K562 (cell line): ENCODE results near the gene ITGBL1. TPM values are rescaled to one million over a fixed set of nuclear protein-coding genes. Genes with fewer than 3 reads are reported as not detected.

ENCODE experiments used
- ATAC-seq: fragments of 200-7000 bp; cut with Tn5 transposase; 3 replicates; pipeline ENCODE4 v1.9.1; 2020; ENCODE audit warnings: moderate library complexity
- BruUV-seq: library from RNA; stranded (reverse); fragments of 400-500 nt; replicated peaks from 2 replicates; lab custom pipeline; 2021; lab: Mats Ljungman, UMichigan
- CTCF ChIA-PET: fragments of 300-600 bp; formaldehyde crosslinking; extraction: SDS; loops from one replicate; lab custom pipeline; 2021; ENCODE audit warnings: low intra/inter-chr PET ratio; lab: Yijun Ruan, JAX
- POLR2A ChIA-PET: fragments of 300-600, 350-650 bp; sonication (Branson Sonifier 250); formaldehyde crosslinking; extraction: SDS; loops from one replicate; lab custom pipeline; 2021; ENCODE audit warnings: antibody characterized with exemption, inconsistent platforms; lab: Yijun Ruan, JAX
- DNase-seq, 4 experiments: peaks; one replicate each; pipeline versions ENCODE4 v3.0.0 to v3.0.0-alpha.2; 2011 to 2018; ENCODE audit warnings: low spot score in 3 of 4, mixed read lengths in 3 of 4; ENCODE audit errors: extremely low read depth in 1 of 4
- FAIRE-seq: peaks from 2 replicates; lab custom pipeline; 2011; peaks lifted over from hg19 to GRCh38; lab: Jason Lieb, UNC
- H2AFZ ChIP-seq: 2 replicates; pipeline ENCODE4 v1.6.0; 2011; ENCODE audit warnings: low read depth, low read length, control low read depth, inconsistent platforms
- H3K27ac ChIP-seq: fragments of 200-600 bp; 3 replicates; pipeline ENCODE4 v1.8.0; 2011; ENCODE audit warnings: low read depth, mild to moderate bottlenecking, control low read depth, inconsistent platforms, low read length, moderate library complexity, mixed read lengths; ENCODE audit errors: extremely low read depth
- H3K27me3 ChIP-seq, 2 experiments: fragments of 300-600 bp in 1 of 2; 2 replicates in 1 of 2; 3 replicates in 1 of 2; pipeline versions ENCODE4 v1.6.0 to v1.8.0; 2011; ENCODE audit warnings: inconsistent platforms in 2 of 2, low read length in 2 of 2, mild to moderate bottlenecking in 1 of 2, mixed read lengths in 1 of 2, moderate library complexity in 1 of 2; ENCODE audit not compliant: control insufficient read depth in 2 of 2, insufficient read depth in 2 of 2
- H3K36me3 ChIP-seq: fragments of 300-600 bp; 3 replicates; pipeline ENCODE4 v1.8.0; 2011; ENCODE audit warnings: mild to moderate bottlenecking, low read length, inconsistent platforms; ENCODE audit not compliant: control insufficient read depth, insufficient read depth
- H3K4me1 ChIP-seq, 2 experiments: fragments of 200-600 bp in 1 of 2; replicated peaks in 1 of 2; 2 replicates in 1 of 2; 3 replicates in 1 of 2; pipeline versions ENCODE4 v1.5.1 to v1.8.0; 2011; ENCODE audit warnings: inconsistent platforms in 2 of 2, low read length in 2 of 2, mild to moderate bottlenecking in 1 of 2, mixed read lengths in 1 of 2, moderate library complexity in 1 of 2; ENCODE audit not compliant: control insufficient read depth in 2 of 2, insufficient read depth in 2 of 2
- H3K4me2 ChIP-seq: 2 replicates; pipeline ENCODE4 v1.6.1; 2011; ENCODE audit warnings: low read length, control low read depth, inconsistent platforms, mixed read lengths; ENCODE audit not compliant: insufficient read depth
- H3K4me3 ChIP-seq: fragments of 200-600 bp; sonication (generic), shearing (Covaris generic); 2 replicates; pipeline ENCODE4 v1.5.1; 2016; ENCODE audit warnings: control low read depth, inconsistent platforms
- H3K79me2 ChIP-seq: fragments of 200-600 bp; 3 replicates; pipeline ENCODE4 v1.8.0; 2011; ENCODE audit warnings: low read length, inconsistent platforms; ENCODE audit not compliant: control insufficient read depth, insufficient read depth
- H3K9ac ChIP-seq, 2 experiments: 2 replicates each; pipeline versions ENCODE4 v1.6.0 to v1.6.1; 2011; ENCODE audit warnings: low read depth in 2 of 2, low read length in 2 of 2, control low read depth in 1 of 2, inconsistent platforms in 1 of 2, mild to moderate bottlenecking in 1 of 2, mixed read lengths in 1 of 2; ENCODE audit not compliant: insufficient read depth in 1 of 2
- H3K9me1 ChIP-seq: one replicate; pipeline ENCODE4 v1.6.0; 2011; ENCODE audit warnings: inconsistent platforms, mild to moderate bottlenecking, low read length, moderate library complexity; ENCODE audit not compliant: control insufficient read depth, insufficient read depth
- H3K9me3 ChIP-seq: replicated peaks from 2 replicates; pipeline ENCODE4 v1.5.1; 2011; ENCODE audit warnings: low read depth, low read length, inconsistent platforms; ENCODE audit not compliant: control insufficient read depth, insufficient read depth
- H4K20me1 ChIP-seq: replicated peaks from 2 replicates; pipeline ENCODE4 v1.6.1; 2011; ENCODE audit warnings: low read length, inconsistent platforms, mixed read lengths; ENCODE audit not compliant: control insufficient read depth, insufficient read depth
- BCL6 ChIP-seq: fragments of 250-450 bp; sonication (Bioruptor Pico); IDR thresholded peaks from 2 replicates; pipeline ENCODE4 v1.4.0; 2020
- CBX5 ChIP-seq: IDR thresholded peaks from 2 replicates; pipeline ENCODE4 v1.6.1; 2014; ENCODE audit warnings: low read depth, borderline replicate concordance
- FOXJ3 ChIP-seq: sonication (generic); formaldehyde crosslinking; IDR thresholded peaks from 2 replicates; pipeline ENCODE4 v1.4.0; 2020; ENCODE audit warnings: mild to moderate bottlenecking, missing genetic modification reagents
- HDAC1 ChIP-seq, 2 experiments: fragments of 450-650 bp; IDR thresholded peaks; 2 replicates each; pipeline ENCODE4 v1.6.1; 2016 to 2017; ENCODE audit warnings: inconsistent platforms in 1 of 2, mild to moderate bottlenecking in 1 of 2, moderate library complexity in 1 of 2
- IRF2 ChIP-seq: sonication (generic); formaldehyde crosslinking; IDR thresholded peaks from 2 replicates; pipeline ENCODE4 v1.8.1; 2022; ENCODE audit warnings: mild to moderate bottlenecking, missing genetic modification reagents
- PRMT5 ChIP-seq: sonication (generic); formaldehyde crosslinking; IDR thresholded peaks from 2 replicates; pipeline ENCODE4 v1.5.0; 2020; ENCODE audit warnings: missing genetic modification reagents
- RUNX1 ChIP-seq: sonication (generic); IDR thresholded peaks from 2 replicates; pipeline ENCODE4 v1.6.1; 2016; ENCODE audit warnings: antibody characterized with exemption, low read depth
- SIX5 ChIP-seq, 2 experiments: IDR thresholded peaks; 2 replicates each; pipeline ENCODE4 v1.6.1; 2011; ENCODE audit warnings: low read length in 2 of 2, borderline replicate concordance in 1 of 2, low read depth in 1 of 2, mild to moderate bottlenecking in 1 of 2, moderate library complexity in 1 of 2; ENCODE audit not compliant: insufficient read depth in 1 of 2
- TOE1 ChIP-seq, 2 experiments: fragments of 450-650 bp in 1 of 2; sonication (generic) in 1 of 2; formaldehyde crosslinking in 1 of 2; IDR thresholded peaks; 2 replicates each; pipeline versions ENCODE4 v1.7.1 to v1.8.0; 2016 to 2022; ENCODE audit warnings: borderline replicate concordance in 2 of 2, mild to moderate bottlenecking in 2 of 2, antibody characterized with exemption in 1 of 2, inconsistent platforms in 1 of 2, low read depth in 1 of 2, missing genetic modification reagents in 1 of 2, moderate library complexity in 1 of 2
- ZNF507 ChIP-seq: conservative IDR thresholded peaks from 2 replicates; pipeline ENCODE4 v1.6.1; 2017; ENCODE audit warnings: missing genetic modification characterization, missing compliant biosample characterization
- ZNF707 ChIP-seq: fragments of 250-450 bp; sonication (Bioruptor Pico); conservative IDR thresholded peaks from 2 replicates; pipeline ENCODE4 v1.8.0; 2022; ENCODE audit warnings: inconsistent platforms, mild to moderate bottlenecking, moderate library complexity
- WGBS: fragments of 100-300 bp; shearing (Covaris generic); methylation state at CpG from one replicate; pipeline ENCODE4 v1.1.6; 2016; ENCODE audit warnings: low coverage, mixed read lengths; ENCODE audit not compliant: insufficient coverage; ENCODE audit errors: missing lambda C conversion rate; 5-methylcytosine and 5-hydroxymethylcytosine counted together
- in situ Hi-C: fragments of 300-500 bp; cut with MboI; formaldehyde crosslinking; loops from 4 replicates; pipeline ENCODE4 v1.15.0; 2018; ENCODE audit warnings: inconsistent platforms, mixed read lengths
- intact Hi-C: fragments of 100-400 bp; cut with micrococcal nuclease; formaldehyde crosslinking; loops from 2 replicates; pipeline ENCODE4 v1.14.2; 2022
- polyA plus RNA-seq, 8 experiments: library from polyadenylated mRNA; depleted of rRNA in 4 of 8; stranded (reverse) in 5 of 8; unstranded in 3 of 8; fragments of >200 nt; fragmentation: Nextera tagmentation in 2 of 8; fragmentation: Illumina TruSeq in 1 of 8; extraction: Ambion mirVana in 2 of 8; extraction: Trizol in 1 of 8; gene quantifications; 2 replicates each; pipeline versions ENCODE4 v1.2.1 to v1.2.3, GENCODE V29; 2011 to 2014; ENCODE audit warnings: inconsistent platforms in 1 of 8, missing spikeins in 1 of 8
- total RNA-seq, 7 experiments: library from RNA; depleted of rRNA in 6 of 7; stranded (reverse); fragments of >200 nt in 6 of 7; fragmentation: Illumina TruSeq in 2 of 7; extraction: Trizol in 2 of 7; gene quantifications; 2 replicates each; pipeline versions ENCODE4 v1.2.1 to v1.2.3, GENCODE V29; 2011 to 2021; ENCODE audit warnings: low replicate concordance in 1 of 7
- TF ChIP-seq, protein P1 (sequence below): conservative IDR thresholded peaks from 2 replicates; pipeline ENCODE4 v1.6.1; 2011; ENCODE audit warnings: low read depth, mild to moderate bottlenecking, low read length; ENCODE audit not compliant: control insufficient read depth
- TF ChIP-seq, protein P2 (sequence below): IDR thresholded peaks from 2 replicates; pipeline ENCODE4 v1.6.1; 2014; ENCODE audit warnings: antibody characterized with exemption

Gene ITGBL1
- total and polyA plus RNA-seq, 9 of the 15 experiments (the other 6 are each of a cell fraction or from before 2014, with no cell fraction given), result 0.04 to 0.73 (median 0.32) TPM; not detected in 1

DNA sequence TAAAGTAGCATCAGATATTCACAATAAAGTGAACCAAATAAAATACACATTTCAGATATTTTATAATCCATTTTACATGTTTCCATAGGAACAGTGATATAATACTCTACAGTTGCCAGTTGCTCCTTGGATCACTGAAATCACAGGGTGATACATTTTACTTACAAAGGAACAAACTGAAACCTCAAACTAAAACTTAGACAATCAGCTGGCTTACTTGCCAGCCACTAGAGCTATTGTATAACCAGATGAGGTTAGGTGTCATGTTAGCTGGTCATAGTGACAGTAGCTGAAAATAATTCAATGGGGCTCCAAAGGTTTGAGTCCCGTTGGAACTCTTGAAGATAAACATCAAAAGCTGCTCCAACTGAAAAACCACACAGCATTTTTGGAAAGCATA, 274.6 kb downstream of the ITGBL1 start:
- no peak for FAIRE-seq
- TF ChIP-seq, protein P1, sequence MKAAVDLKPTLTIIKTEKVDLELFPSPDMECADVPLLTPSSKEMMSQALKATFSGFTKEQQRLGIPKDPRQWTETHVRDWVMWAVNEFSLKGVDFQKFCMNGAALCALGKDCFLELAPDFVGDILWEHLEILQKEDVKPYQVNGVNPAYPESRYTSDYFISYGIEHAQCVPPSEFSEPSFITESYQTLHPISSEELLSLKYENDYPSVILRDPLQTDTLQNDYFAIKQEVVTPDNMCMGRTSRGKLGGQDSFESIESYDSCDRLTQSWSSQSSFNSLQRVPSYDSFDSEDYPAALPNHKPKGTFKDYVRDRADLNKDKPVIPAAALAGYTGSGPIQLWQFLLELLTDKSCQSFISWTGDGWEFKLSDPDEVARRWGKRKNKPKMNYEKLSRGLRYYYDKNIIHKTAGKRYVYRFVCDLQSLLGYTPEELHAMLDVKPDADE, result no peak
- BruUV-seq, result no TSS peak
- H3K4me3 ChIP-seq, result no peak overlapping the region
- H3K27ac ChIP-seq, result no peak overlapping the region
- in situ Hi-C loops, result no loop called here
- ChIA-PET CTCF (no interaction called here), POLR2A (no interaction called here)
- H3K4me1 ChIP-seq, result no peaks in the 10 kb centered on the region
- H4K20me1 ChIP-seq, result no peaks in the 10 kb centered on the region
- H3K9me3 ChIP-seq, result no peaks in the 10 kb centered on the region
- no peaks in the 10 kb centered on the region for H3K9me1 ChIP-seq
- no peak overlapping the region for H2AFZ ChIP-seq
- H3K9ac ChIP-seq, result no peak overlapping the region
- ATAC-seq, result no peak
- H3K79me2 ChIP-seq, result no peaks in the 10 kb centered on the region
- intact Hi-C loops, result no loop called here
- WGBS, result 0% methylated on average over 1 of the region's 1 CpG
- no peaks in the 10 kb centered on the region for H3K27me3 ChIP-seq
- no peaks in the 10 kb centered on the region for H3K36me3 ChIP-seq
- DNase-seq, result no peak
- no peak overlapping the region for H3K4me2 ChIP-seq

DNA sequence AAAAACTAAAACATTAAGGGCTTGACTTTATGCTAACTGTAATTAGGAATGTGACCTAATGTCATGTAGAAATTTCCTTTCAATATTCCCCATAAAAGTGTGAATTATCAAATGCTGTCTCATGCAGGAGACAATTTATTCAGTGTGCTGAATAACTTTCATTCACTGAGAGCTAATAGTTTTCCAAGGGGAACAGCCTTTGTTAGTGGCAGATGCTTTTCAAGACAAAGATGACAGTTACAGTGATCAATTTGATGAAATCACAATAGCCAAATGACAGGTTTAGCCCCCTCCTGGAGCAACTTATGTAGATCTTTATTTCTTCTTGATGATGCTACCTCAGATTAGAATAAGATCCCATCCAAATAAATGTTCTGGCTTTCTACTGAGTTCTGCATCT, 275.5 kb downstream of the ITGBL1 start:
- Histone ChIP-seq H3K79me2 (no peaks in the 10 kb centered on the region), H3K27ac (no peak overlapping the region), H3K4me2 (no peak overlapping the region), H4K20me1 (no peaks in the 10 kb centered on the region), H3K36me3 (no peaks in the 10 kb centered on the region), H2AFZ (no peak overlapping the region), H3K4me3 (no peak overlapping the region), H3K27me3 (no peaks in the 10 kb centered on the region), H3K9ac (no peak overlapping the region), H3K9me3 (no peaks in the 10 kb centered on the region), H3K4me1 (no peaks in the 10 kb centered on the region), H3K9me1 (no peaks in the 10 kb centered on the region)
- intact Hi-C loops, result no loop called here
- no TSS peak for BruUV-seq
- no peak for DNase-seq
- CTCF ChIA-PET, result no interaction called here
- POLR2A ChIA-PET, result no interaction called here
- no peak for FAIRE-seq
- in situ Hi-C loops, result no loop called here
- no peak for ATAC-seq
- no peak for TF ChIP-seq HDAC1 (IDR thresholded peaks at IDR 0.05)
- TF ChIP-seq, protein P2, sequence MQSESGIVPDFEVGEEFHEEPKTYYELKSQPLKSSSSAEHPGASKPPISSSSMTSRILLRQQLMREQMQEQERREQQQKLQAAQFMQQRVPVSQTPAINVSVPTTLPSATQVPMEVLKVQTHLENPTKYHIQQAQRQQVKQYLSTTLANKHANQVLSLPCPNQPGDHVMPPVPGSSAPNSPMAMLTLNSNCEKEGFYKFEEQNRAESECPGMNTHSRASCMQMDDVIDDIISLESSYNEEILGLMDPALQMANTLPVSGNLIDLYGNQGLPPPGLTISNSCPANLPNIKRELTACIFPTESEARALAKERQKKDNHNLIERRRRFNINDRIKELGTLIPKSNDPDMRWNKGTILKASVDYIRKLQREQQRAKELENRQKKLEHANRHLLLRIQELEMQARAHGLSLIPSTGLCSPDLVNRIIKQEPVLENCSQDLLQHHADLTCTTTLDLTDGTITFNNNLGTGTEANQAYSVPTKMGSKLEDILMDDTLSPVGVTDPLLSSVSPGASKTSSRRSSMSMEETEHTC, result no peak
- no peak for TF ChIP-seq TOE1 (IDR thresholded peaks at IDR 0.05; ENCODE audit: borderline replicate concordance)
- TF ChIP-seq TOE1 (CRISPR knock-in tag; IDR thresholded peaks at IDR 0.05; ENCODE audit: borderline replicate concordance, low read depth), result no peak
- TF ChIP-seq ZNF507 (tag), result no peak
- TF ChIP-seq SIX5 (IDR thresholded peaks at IDR 0.05; ENCODE audit: borderline replicate concordance in 1 of 2, insufficient read depth in 1 of 2, low read depth in 1 of 2, low read length in 2 of 2), result no peak
- no peak for TF ChIP-seq FOXJ3
- TF ChIP-seq RUNX1, result no peak
- no peak for TF ChIP-seq CBX5
- TF ChIP-seq BCL6 (CRISPR knock-in tag), result no peak
- no peak for TF ChIP-seq PRMT5 (CRISPR knock-in tag)
- no peak for TF ChIP-seq IRF2 (CRISPR knock-in tag)
- no peak for TF ChIP-seq ZNF707 (CRISPR knock-in tag)
